ENCODE results near the gene AADAT.

AADAT gene

GRCh38 chr4:170035231-170035630 is 54.5 kb downstream of the AADAT start:
- no peak for DNase-seq (ENCODE audit: low read depth in 2 of 2)

- DNase-seq (ENCODE audit: low read depth in 2 of 2) = no peak
Observed at GRCh38 chr4:170033999-170034398, 55.8 kb downstream of the AADAT start.

GRCh38 chr4:170030121-170030520 is 59.6 kb downstream of the AADAT start:
- no peak for DNase-seq (ENCODE audit: low read depth in 2 of 2)

GRCh38 chr4:170027181-170027829 is 62.5 kb downstream of the AADAT start:
- DNase-seq (ENCODE audit: low read depth in 2 of 2) = peak; percentile 74 to 78

- peak; percentile 46 to 71 for DNase-seq (ENCODE audit: low read depth in 2 of 2)
Observed at GRCh38 chr4:170026253-170027021, 63.3 kb downstream of the AADAT start, which contains the start of gene MFAP3L. Gene MFAP3L, minus strand, starts transcription at chr4:170026395. Its CDS starts 20,518 bp downstream, at chr4:170005877.

- DNase-seq (ENCODE audit: low read depth in 2 of 2) = peak in 1 of 2 donors; percentile 1
Observed at GRCh38 chr4:170025523-170026252, 64.1 kb downstream of the AADAT start.

- DNase-seq (ENCODE audit: low read depth in 2 of 2) = no peak
Observed at GRCh38 chr4:170022211-170022610, 67.5 kb downstream of the AADAT start.

- DNase-seq (ENCODE audit: low read depth in 2 of 2) = no peak
Observed at GRCh38 chr4:170017252-170017651, 72.5 kb downstream of the AADAT start.

GRCh38 chr4:170015285-170015684 is 74.5 kb downstream of the AADAT start:
- DNase-seq (ENCODE audit: low read depth in 2 of 2) = no peak

GRCh38 chr4:170014359-170015011 is 75.3 kb downstream of the AADAT start:
- no peak for DNase-seq (ENCODE audit: low read depth in 2 of 2)

GRCh38 chr4:170012629-170012958 is 77.2 kb downstream of the AADAT start:
- DNase-seq (ENCODE audit: low read depth in 2 of 2) = no peak

- no peak for DNase-seq (ENCODE audit: low read depth in 2 of 2)
Observed at GRCh38 chr4:170011921-170012628, 77.7 kb downstream of the AADAT start.
